GM20000 (cell line): Measurements from ENCODE around the gene SLC44A5.

ENCODE experiments used
- DNase-seq: peaks from one replicate; pipeline ENCODE4 v3.0.0; 2012; ENCODE audit warnings: low spot score
- CTCF ChIP-seq: IDR thresholded peaks from 2 replicates; pipeline ENCODE4 v1.5.1; 2012; ENCODE audit warnings: mild to moderate bottlenecking, control low read depth; ENCODE audit errors: extremely low read depth, missing control alignments

The SLC44A5 gene

GRCh38 chr1:75328691-75329090, 282.2 kb downstream of the SLC44A5 start:
- no peak for TF ChIP-seq CTCF
- DNase-seq, result no peak

DNA sequence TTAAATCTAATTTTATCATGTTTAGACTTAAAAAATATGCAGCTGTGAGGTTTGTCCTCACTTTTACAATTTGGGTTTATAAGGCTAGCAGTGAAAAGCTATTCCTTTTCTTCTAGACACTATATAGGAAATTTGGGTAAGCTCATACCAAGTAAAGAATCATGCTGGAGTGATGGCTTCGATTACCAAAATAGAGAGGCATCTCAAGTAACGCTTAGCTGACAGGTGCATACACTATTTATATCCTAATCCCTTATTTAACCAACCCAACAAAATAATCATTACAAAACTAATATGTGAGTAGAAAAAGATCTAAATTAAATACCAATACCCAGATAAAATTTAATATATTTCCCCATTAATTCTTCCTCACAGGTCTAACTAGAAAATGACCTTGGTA, 283.5 kb downstream of the SLC44A5 start:
- no peak for TF ChIP-seq CTCF
- no peak for DNase-seq

GRCh38 chr1:75317976-75318375, 292.9 kb downstream of the SLC44A5 start:
- TF ChIP-seq CTCF, result no peak
- DNase-seq, result no peak

- DNase-seq, result no peak
- no peak for TF ChIP-seq CTCF
These were observed 294.7 kb downstream of the SLC44A5 start for GRCh38 chr1:75316230-75316629.

DNA sequence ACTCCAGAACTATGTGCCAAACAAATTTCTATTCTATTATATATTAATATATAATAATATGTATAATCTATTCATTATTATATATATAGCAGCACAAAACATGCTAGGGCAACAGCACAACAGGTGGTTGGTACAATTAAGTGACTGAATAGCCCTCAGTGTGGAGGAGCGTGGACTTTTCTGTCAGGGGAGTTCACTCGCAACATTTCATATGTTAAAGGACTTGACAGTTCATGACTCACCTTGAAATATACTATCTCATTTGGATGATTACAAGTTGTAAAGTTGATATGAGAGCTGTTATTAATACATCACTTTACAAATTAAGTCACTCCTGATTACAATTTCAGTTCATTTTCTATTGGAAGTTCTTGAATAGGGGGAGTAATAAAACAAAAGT, 298.3 kb downstream of the SLC44A5 start:
- DNase-seq, result no peak
- TF ChIP-seq CTCF, result no peak

DNA sequence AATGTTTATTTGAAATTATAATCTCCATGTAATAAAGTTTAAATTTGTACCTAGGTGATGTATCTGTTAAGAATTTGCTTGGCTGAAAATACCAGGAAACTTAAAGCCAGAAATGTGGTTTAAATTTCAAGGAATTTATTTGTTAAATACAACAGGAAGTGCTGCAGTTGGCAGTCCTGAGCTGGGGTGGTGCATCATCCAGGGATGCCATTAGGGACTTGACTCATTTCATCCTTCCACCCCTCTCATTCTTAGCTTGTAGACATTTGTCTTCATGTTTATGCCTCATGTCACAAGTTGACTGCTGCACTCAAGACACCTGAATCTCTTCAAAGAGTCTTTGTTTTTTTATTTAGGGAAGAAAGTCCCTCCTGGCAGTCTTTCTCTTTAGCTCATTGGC, 300.8 kb downstream of the SLC44A5 start:
- TF ChIP-seq CTCF, result no peak
- DNase-seq, result no peak

- no peak for TF ChIP-seq CTCF
- DNase-seq, result no peak
These were observed 302.5 kb downstream of the SLC44A5 start for GRCh38 chr1:75308365-75308764.
